Vagina (tissue), 2 donors: ENCODE measurements around the gene EFNA3. TPM values are rescaled to one million over a fixed set of nuclear protein-coding genes. Genes with fewer than 3 reads are reported as not detected.

Source experiments
- DNase-seq, 2 donors: peaks; one replicate each; pipeline ENCODE4 v3.0.0-alpha.2; 2017; ENCODE audit errors: extremely low spot score in 2 of 2
- H3K27ac ChIP-seq: fragments of 200-600 bp; sonication (generic); one replicate; pipeline ENCODE4 v1.5.1; 2019
- H3K27me3 ChIP-seq: fragments of 200-600 bp; sonication (generic); one replicate; pipeline ENCODE4 v1.5.1; 2019
- H3K36me3 ChIP-seq, 2 donors: fragments of 200-600 bp; sonication (generic); one replicate each; pipeline ENCODE4 v1.5.1; 2017 to 2019
- H3K4me1 ChIP-seq: fragments of 200-600 bp; sonication (generic); one replicate; pipeline ENCODE4 v1.5.1; 2019
- H3K4me3 ChIP-seq, 2 donors: fragments of 200-600 bp; sonication (generic); 1 replicate in 1 of 2; 2 replicates in 1 of 2; pipeline ENCODE4 v1.5.1; 2016 to 2019
- H3K9me3 ChIP-seq: fragments of 200-600 bp; sonication (generic); one replicate; pipeline ENCODE4 v1.5.1; 2019
- POLR2A ChIP-seq, 2 donors: fragments of 450-650 bp; IDR thresholded peaks; one replicate each; pipeline ENCODE4 v1.6.1; 2017; ENCODE audit warnings: antibody characterized with exemption in 2 of 2, mild to moderate bottlenecking in 2 of 2, moderate library complexity in 2 of 2
- POLR2AphosphoS5 ChIP-seq, 2 donors: sonication (generic); formaldehyde crosslinking; IDR thresholded peaks; one replicate each; pipeline ENCODE4 v1.9.0; 2017; ENCODE audit warnings: antibody characterized with exemption in 2 of 2, mild to moderate bottlenecking in 2 of 2, low read depth in 1 of 2; ENCODE audit not compliant: insufficient read depth in 1 of 2
- intact Hi-C: fragments of 100-400 bp; cut with DNase I; formaldehyde crosslinking; loops from one replicate; pipeline ENCODE4 v1.15.1; 2023
- total RNA-seq: library from RNA; depleted of rRNA; stranded (reverse); fragments of >200 nt; gene quantifications from one replicate; pipeline ENCODE4 v1.2.3, GENCODE V29; 2016
- TF ChIP-seq, protein P1 (sequence below), 3 experiments: fragments of 450-650 bp in 2 of 3; fragments of 200-600 bp in 1 of 3; sonication (generic) in 1 of 3; IDR thresholded peaks; one replicate each; pipeline ENCODE4 v1.5.1; 2017 to 2019; ENCODE audit warnings: antibody characterized with exemption in 3 of 3, mild to moderate bottlenecking in 2 of 3, moderate library complexity in 2 of 3

Gene EFNA3
- total RNA-seq, 1 donor from 2014 or later, result 22.3 TPM

DNA sequence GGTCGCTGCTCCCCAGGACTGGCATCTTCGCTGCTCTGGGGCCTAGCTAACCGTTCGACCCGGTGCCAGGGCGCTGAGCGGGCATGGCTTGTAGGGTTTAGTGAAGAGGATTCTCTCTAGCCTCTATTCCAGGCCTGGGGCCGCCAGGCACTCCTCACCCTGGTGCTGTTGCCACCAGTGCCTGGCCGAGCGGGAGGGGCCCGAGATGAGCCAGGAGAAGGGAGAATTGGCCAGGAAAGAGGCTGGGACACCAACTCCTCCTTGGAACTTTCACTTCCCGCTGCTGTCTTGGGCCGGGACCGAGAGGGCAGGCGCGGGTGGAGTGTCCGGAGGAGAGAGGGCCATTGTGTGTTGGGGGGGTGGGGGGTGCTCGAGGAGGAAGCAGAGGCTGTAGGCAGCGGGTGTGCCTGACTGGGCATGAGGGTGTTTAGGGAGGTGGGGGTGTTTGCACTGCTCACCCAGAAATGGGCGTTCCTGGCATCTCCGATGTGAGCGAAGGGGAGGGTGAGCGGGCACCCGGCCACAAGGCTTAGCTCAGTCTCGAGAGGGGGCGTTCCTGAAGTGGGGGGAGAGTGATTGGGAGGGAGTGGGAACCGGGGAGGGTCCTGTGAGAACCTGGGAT is 26.7 kb upstream of the EFNA3 start:
- H3K9me3 ChIP-seq, result no peaks in the 10 kb centered on the region
- peak overlapping the region; percentile 96 for H3K27ac ChIP-seq
- no peaks in the 10 kb centered on the region for H3K27me3 ChIP-seq
- DNase-seq, result no peak
- intact Hi-C loops, result loop anchor here (5.0 kb wide), 1 partner anchor 50 kb away; the partner anchor contains the start of gene ZBTB7B
- H3K36me3 ChIP-seq, result peaks cover 0 to 31% of the 10 kb centered on the region in 2 donors
- TF ChIP-seq, protein P1, sequence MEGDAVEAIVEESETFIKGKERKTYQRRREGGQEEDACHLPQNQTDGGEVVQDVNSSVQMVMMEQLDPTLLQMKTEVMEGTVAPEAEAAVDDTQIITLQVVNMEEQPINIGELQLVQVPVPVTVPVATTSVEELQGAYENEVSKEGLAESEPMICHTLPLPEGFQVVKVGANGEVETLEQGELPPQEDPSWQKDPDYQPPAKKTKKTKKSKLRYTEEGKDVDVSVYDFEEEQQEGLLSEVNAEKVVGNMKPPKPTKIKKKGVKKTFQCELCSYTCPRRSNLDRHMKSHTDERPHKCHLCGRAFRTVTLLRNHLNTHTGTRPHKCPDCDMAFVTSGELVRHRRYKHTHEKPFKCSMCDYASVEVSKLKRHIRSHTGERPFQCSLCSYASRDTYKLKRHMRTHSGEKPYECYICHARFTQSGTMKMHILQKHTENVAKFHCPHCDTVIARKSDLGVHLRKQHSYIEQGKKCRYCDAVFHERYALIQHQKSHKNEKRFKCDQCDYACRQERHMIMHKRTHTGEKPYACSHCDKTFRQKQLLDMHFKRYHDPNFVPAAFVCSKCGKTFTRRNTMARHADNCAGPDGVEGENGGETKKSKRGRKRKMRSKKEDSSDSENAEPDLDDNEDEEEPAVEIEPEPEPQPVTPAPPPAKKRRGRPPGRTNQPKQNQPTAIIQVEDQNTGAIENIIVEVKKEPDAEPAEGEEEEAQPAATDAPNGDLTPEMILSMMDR (IDR thresholded peaks at IDR 0.05), result no peak
- no peak for TF ChIP-seq POLR2A (IDR thresholded peaks at IDR 0.05)
- no peak for TF ChIP-seq POLR2AphosphoS5 (IDR thresholded peaks at IDR 0.05; ENCODE audit: insufficient read depth in 1 of 2, low read depth in 1 of 2)
- H3K4me1 ChIP-seq, result peaks cover 42% of the 10 kb centered on the region
- peak overlapping the region; percentile 86 to 88 for H3K4me3 ChIP-seq

- H3K27me3 ChIP-seq, result no peaks in the 10 kb centered on the region
- no peaks in the 10 kb centered on the region for H3K9me3 ChIP-seq
- H3K4me3 ChIP-seq, result peak overlapping the region; percentile 86 to 88
- no peak for TF ChIP-seq POLR2AphosphoS5 (IDR thresholded peaks at IDR 0.05; ENCODE audit: insufficient read depth in 1 of 2, low read depth in 1 of 2)
- no peak for DNase-seq
- H3K4me1 ChIP-seq, result peaks cover 42% of the 10 kb centered on the region
- peaks cover 0 to 40% of the 10 kb centered on the region in 2 donors for H3K36me3 ChIP-seq
- intact Hi-C loops, result loop anchor here (5.0 kb wide), 1 partner anchor 50 kb away; the partner anchor contains the start of gene ZBTB7B
- peak overlapping the region; percentile 96 for H3K27ac ChIP-seq
Observed at GRCh38 chr1:155052439-155053395, 25.9 kb upstream of the EFNA3 start.

- Histone ChIP-seq H3K27me3 (no peaks in the 10 kb centered on the region), H3K4me3 (no peak overlapping the region), H3K4me1 (peaks cover 42% of the 10 kb centered on the region), H3K36me3 (peaks cover 0 to 49% of the 10 kb centered on the region in 2 donors), H3K9me3 (no peaks in the 10 kb centered on the region), H3K27ac (no peak overlapping the region)
- intact Hi-C loops, result loop anchor here (5.0 kb wide), 1 partner anchor 51 kb away; the partner anchor contains the start of gene ZBTB7B
- no peak for DNase-seq
- TF ChIP-seq POLR2AphosphoS5 (IDR thresholded peaks at IDR 0.05; ENCODE audit: insufficient read depth in 1 of 2, low read depth in 1 of 2) (no peak), POLR2A (IDR thresholded peaks at IDR 0.05) (no peak)
- TF ChIP-seq, protein P1 (IDR thresholded peaks at IDR 0.05), result no peak
Observed at GRCh38 chr1:155053531-155054105, 25.0 kb upstream of the EFNA3 start.

DNA sequence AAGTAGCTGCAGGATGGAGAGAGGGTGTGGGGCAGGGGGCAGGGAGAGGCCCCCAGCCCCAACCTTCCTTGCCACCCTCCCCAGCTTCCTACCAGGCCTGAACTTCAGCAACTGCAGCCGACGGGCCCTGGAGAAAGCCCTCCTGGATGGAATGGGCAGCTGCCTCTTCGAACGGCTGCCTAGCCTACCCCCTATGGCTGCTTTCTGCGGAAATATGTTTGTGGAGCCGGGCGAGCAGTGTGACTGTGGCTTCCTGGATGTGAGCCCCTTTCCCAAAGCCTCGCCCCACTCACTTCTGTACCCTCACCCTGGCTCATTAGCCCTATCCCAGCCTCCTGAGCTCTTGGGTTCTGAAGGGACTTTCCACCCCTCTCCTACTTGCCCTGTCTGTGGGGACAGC is 21.5 kb upstream of the EFNA3 start:
- Histone ChIP-seq H3K27ac (no peak overlapping the region), H3K4me3 (no peak overlapping the region), H3K9me3 (no peaks in the 10 kb centered on the region), H3K27me3 (no peaks in the 10 kb centered on the region), H3K4me1 (peaks cover 29% of the 10 kb centered on the region), H3K36me3 (peaks cover 0 to 72% of the 10 kb centered on the region in 2 donors)
- no peak for TF ChIP-seq POLR2A (IDR thresholded peaks at IDR 0.05)
- TF ChIP-seq, protein P1 (IDR thresholded peaks at IDR 0.05), result no peak
- no peak for TF ChIP-seq POLR2AphosphoS5 (IDR thresholded peaks at IDR 0.05; ENCODE audit: insufficient read depth in 1 of 2, low read depth in 1 of 2)
- intact Hi-C loops, result no loop called here
- no peak for DNase-seq

DNA sequence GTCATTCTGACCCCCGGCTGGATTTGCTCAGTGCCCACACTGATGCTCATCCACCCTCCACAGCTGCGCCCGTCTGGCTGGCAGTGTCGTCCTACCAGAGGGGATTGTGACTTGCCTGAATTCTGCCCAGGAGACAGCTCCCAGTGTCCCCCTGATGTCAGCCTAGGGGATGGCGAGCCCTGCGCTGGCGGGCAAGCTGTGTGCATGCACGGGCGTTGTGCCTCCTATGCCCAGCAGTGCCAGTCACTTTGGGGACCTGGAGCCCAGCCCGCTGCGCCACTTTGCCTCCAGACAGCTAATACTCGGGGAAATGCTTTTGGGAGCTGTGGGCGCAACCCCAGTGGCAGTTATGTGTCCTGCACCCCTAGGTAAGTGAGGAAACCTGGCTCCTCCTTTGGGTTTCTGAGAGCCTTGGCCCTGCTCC is 20.8 kb upstream of the EFNA3 start:
- no peak overlapping the region for H3K27ac ChIP-seq
- intact Hi-C loops, result no loop called here
- H3K4me3 ChIP-seq, result no peak overlapping the region
- no peaks in the 10 kb centered on the region for H3K9me3 ChIP-seq
- no peak for DNase-seq
- H3K36me3 ChIP-seq, result peaks cover 0 to 72% of the 10 kb centered on the region in 2 donors
- TF ChIP-seq, protein P1 (IDR thresholded peaks at IDR 0.05), result no peak
- TF ChIP-seq POLR2AphosphoS5 (IDR thresholded peaks at IDR 0.05; ENCODE audit: insufficient read depth in 1 of 2, low read depth in 1 of 2), result no peak
- TF ChIP-seq POLR2A (IDR thresholded peaks at IDR 0.05), result no peak
- no peaks in the 10 kb centered on the region for H3K27me3 ChIP-seq
- H3K4me1 ChIP-seq, result peaks cover 29% of the 10 kb centered on the region
